GM19372 (cell line): ENCODE results near the gene TNS3.

Source experiments
- ATAC-seq: cut with Tn5 transposase; IDR thresholded peaks from one replicate; pipeline ENCODE4 v1.9.1; 2021; ENCODE audit warnings: mild to moderate bottlenecking, low read depth, moderate library complexity; ENCODE audit not compliant: unreplicated experiment

TNS3 gene

GRCh38 chr7:47510192-47510591 is 71.7 kb downstream of the TNS3 start:
- no peak for ATAC-seq

DNA sequence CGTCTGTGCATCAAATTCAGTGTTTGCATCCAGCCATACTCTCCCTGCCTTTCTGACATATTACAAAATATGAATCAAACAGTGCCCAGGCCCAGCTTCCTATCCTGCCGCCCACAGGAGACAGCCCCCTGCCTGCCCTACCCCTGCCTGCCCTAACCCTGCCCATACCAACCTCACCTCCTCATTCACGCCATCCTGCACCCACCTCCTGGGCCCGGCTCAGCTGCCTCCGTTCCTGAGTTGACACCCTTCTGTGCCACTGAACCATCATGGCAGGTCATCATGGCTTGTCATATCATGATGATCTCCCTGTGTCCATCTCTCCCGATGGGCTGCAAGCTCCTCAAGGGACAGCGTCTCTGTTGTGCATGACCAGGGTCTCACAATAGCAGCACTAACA is 72.3 kb downstream of the TNS3 start:
- ATAC-seq, result no peak

DNA sequence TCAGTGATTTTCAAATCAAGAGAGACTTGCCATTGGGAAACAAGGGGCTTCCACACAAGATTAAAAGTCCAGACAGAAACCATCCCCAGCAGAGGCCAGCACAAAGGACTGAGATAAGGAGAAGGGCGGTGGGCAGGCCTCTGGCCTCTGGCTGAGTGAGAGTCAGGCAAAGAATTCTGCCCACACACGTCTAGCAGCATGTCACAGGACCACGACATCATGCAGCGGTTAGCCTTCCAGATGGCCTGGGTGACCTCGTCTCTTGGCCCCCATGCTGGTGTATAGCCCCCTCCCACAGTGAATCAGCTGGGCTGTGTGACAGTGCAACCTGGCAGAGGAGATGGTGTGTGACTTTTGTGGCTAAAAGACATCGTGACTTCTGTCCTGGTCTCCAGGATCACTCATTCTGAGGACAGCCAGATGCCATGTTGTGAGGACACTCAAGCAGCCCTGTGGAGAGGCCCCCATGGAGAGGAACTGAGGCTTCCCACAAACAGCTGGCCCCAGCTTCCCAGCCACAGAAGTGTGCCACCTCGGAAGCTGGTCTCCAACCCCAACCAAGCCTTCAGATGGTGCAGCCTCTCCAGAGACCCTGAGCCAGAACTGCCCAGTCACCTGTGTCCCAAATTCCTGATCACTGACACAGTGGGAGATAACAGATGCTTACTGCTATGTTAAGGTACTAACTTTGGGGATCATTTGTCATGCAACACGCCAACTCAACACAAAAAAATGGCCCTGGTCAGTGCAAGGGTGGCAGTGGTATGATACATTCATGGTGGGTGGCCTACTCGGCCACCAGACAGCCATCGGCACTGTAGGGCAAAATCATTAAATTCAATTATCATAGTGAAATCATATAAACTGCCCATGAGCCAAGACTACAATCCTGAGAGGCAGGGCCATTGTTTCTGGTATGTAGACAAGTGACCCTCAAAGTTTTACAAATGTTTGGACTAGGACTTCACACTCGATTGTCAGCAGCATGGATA is 73.2 kb downstream of the TNS3 start:
- no peak for ATAC-seq

- ATAC-seq, result no peak
Observed at GRCh38 chr7:47507522-47507921, 74.4 kb downstream of the TNS3 start.

GRCh38 chr7:47506382-47507339 is 75.2 kb downstream of the TNS3 start:
- ATAC-seq, result no peak

- ATAC-seq, result no peak
Observed at GRCh38 chr7:47505312-47506007, 76.5 kb downstream of the TNS3 start.

DNA sequence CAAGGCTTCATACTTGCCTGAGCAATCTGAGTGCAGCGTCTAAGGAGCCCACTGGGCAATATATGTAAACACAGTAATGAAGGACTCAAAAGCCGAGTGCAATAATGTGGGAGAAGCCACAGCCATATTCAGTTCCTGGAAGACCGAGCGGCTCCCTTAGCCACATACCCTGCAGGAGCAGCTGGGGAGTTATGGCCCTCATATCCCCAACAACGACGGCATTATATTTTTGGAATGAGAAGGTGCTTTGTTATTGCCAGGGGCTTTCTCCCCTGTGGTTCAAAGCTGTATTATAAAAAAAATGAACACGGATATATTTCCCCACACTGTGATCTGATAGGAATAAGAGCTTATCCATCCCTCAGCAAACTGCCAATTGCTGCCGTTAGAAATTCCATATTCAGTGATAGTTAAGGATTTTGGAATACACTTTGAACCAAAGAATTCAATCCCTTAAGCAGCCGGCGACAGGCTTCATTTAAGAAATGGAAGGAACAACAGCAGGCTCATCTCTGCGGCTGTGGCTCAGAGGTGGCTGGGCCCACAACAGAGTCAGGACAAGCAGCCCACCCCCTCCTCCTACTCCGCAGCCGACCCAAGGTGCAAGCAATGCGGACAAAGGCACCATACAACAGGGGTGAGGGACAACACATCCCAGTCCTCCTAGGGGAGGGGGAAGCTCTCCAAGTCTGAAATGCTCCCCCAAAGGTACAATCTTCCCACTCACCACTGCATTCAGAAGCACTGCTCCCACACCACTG is 77.2 kb downstream of the TNS3 start:
- no peak for ATAC-seq

DNA sequence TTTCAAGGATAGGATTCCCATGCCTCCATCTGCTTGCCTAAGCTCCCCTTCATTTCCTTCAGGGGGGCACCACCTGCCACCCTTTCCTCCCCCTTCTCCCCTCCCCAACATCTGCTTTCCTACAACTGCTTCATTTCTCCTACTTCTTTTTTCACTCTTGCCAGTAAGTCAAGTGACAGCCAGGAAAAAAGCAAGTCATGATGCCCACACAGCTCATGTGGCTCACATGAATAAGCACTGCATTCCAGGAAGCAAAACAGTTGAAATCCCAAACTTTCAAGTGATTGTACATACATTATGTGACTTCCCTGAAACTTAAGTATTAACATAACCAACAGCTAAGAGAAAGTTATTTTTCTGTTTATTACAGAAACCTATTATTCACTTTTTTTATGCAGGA is 78.6 kb downstream of the TNS3 start:
- no peak for ATAC-seq

- no peak for ATAC-seq
Observed at GRCh38 chr7:47502240-47502877, 79.6 kb downstream of the TNS3 start.

GRCh38 chr7:47501406-47501805 is 80.5 kb downstream of the TNS3 start:
- ATAC-seq, result no peak

DNA sequence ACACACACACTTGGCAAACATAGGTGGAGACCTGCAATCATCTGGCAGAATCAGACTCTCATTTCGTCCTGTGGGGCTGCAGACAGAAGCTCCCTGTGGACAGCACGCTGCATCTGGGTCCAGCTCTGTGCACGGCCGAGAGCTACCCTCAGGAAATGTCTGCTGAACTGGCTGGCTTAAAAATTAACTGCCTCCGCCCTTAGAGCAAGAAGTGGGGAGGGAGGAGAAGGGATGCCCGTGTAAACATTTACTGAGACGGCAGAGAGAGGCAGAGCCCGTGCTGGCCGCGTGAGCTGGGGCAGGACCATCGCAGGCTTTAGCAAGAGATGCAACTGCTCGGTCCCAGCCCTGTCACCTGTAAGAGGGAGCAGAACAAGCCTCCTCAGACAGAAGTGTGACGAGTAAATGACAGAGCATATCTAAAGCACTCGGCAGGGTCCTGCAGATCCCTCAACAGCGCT is 81.8 kb downstream of the TNS3 start:
- ATAC-seq, result no peak

DNA sequence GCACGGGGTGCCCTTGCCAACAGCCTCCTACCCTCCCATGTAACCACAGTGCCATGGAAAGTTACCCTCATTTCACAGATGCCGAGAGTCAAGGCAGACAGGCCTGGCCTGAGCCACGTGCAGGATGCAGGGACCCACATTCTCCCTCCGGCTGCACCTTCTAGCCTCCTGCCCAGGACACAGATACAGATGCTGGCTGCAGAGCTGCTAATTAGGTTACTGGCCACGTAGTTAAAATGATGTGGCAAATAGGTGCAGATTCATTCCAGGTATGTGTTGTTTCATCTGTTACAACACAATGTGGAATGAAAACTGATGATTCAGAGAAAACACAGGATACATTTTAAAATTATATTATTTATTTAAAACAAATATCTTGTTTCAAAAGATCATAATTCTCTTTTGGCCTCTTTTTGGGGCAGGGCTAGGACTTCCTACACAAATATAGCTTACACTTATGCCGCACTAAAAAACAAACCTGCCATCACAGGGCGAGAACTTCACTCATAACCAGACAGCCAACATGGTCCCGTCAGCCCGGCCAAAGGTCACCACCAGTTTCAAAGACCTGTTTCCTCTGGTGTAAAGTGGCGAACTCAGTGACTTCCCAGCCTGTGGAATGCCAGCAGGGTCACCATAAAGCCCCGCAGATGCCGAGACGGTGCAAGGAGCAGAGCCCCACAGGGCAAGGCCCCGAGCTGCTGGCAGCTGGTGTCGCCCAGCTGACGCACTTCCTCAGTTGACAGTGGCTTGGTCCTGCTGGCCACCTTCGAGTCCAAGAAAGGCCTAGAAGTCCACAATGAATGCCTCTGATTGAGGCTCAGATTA is 83.5 kb downstream of the TNS3 start:
- no peak for ATAC-seq

- peak; percentile 77 for ATAC-seq
Observed at GRCh38 chr7:47497367-47498096, 84.4 kb downstream of the TNS3 start.

DNA sequence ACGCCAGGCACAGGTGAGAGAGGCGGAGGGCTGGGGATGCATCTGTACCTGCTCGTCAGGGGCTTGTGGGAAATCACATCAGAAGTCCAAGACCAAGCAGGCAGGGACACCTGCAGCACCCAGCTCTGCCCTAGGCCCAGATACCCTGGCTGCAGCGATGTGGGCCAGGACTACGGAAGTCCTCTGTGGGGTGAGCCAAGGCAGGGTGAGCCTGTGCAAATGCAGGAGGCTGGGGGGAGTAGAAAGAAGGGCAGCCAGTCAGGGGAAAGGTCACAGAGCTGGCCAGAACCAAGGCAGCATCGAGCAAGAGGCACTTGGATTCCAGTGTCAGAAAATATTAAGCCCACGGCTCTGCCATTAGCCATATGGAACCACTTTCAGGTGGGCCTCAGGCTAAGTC is 85.2 kb downstream of the TNS3 start:
- no peak for ATAC-seq

- no peak for ATAC-seq
Observed at GRCh38 chr7:47496056-47496665, 85.8 kb downstream of the TNS3 start.

GRCh38 chr7:47493976-47494911 is 87.7 kb downstream of the TNS3 start:
- ATAC-seq, result no peak
